Neural progenitor cell (in vitro differentiated cells): Measurements from ENCODE around the gene WBP2.

Experiments
- EZH2 ChIP-seq: fragments of 200-600 bp; sonication (generic); IDR thresholded peaks from 2 replicates; pipeline ENCODE4 v1.6.1; 2017; ENCODE audit warnings: antibody characterized with exemption, mild to moderate bottlenecking, moderate library complexity
- TF ChIP-seq, protein P1 (sequence below): fragments of 200-600 bp; sonication (generic); IDR thresholded peaks from 2 replicates; pipeline ENCODE4 v1.5.1; 2017; ENCODE audit warnings: antibody characterized with exemption, mild to moderate bottlenecking

DNA sequence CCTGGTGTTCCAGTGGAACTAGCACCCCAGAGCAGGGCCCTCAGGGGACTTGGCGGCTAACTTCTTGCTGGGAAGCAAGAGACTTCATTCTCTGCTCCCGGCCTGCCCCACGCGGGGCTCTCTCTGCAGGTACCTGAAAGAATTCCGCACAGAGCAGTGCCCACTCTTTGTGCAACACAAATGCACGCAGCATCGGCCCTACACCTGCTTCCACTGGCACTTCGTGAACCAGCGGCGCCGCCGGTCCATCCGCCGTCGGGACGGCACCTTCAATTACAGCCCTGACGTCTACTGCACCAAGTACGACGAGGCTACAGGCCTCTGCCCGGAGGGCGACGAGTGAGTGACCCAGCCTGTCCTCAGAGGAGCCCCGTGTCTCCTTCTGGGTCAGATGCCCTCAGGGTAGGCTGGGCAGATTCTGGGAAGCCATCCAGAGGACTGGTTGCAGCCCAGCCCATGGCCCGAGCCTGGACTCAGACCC, 45.5 kb downstream of the WBP2 start:
- TF ChIP-seq, protein P1, sequence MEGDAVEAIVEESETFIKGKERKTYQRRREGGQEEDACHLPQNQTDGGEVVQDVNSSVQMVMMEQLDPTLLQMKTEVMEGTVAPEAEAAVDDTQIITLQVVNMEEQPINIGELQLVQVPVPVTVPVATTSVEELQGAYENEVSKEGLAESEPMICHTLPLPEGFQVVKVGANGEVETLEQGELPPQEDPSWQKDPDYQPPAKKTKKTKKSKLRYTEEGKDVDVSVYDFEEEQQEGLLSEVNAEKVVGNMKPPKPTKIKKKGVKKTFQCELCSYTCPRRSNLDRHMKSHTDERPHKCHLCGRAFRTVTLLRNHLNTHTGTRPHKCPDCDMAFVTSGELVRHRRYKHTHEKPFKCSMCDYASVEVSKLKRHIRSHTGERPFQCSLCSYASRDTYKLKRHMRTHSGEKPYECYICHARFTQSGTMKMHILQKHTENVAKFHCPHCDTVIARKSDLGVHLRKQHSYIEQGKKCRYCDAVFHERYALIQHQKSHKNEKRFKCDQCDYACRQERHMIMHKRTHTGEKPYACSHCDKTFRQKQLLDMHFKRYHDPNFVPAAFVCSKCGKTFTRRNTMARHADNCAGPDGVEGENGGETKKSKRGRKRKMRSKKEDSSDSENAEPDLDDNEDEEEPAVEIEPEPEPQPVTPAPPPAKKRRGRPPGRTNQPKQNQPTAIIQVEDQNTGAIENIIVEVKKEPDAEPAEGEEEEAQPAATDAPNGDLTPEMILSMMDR, result no peak
- TF ChIP-seq EZH2, result no peak
